ENCODE data around the gene SPON1.
"Not testable (repeated sequence)": the region's sequence is repeated elsewhere in the genome, so short reads cannot be mapped to it uniquely, and the experiment has no call there.

The SPON1 gene

GRCh38 chr11:13923716-13924650, 38.5 kb upstream of the SPON1 start:
- peak; percentile 26 for DNase-seq (ENCODE audit: low read depth)
- no peak for TF ChIP-seq CTCF (IDR thresholded peaks at IDR 0.05; ENCODE audit: insufficient read depth, low read depth, low read length, missing control alignments)
- no peak overlapping the region for H3K4me3 ChIP-seq (ENCODE audit: low read depth, low read length)

GRCh38 chr11:13924801-13925327, 37.7 kb upstream of the SPON1 start:
- no peak for TF ChIP-seq CTCF (IDR thresholded peaks at IDR 0.05; ENCODE audit: insufficient read depth, low read depth, low read length, missing control alignments)
- DNase-seq (ENCODE audit: low read depth), result no peak
- H3K4me3 ChIP-seq (ENCODE audit: low read depth, low read length), result no peak overlapping the region

- not testable (repeated sequence) for DNase-seq (ENCODE audit: low read depth); H3K4me3 ChIP-seq (ENCODE audit: low read depth, low read length)
These were observed 36.2 kb upstream of the SPON1 start for GRCh38 chr11:13926366-13926765.

GRCh38 chr11:13926981-13927380, 35.5 kb upstream of the SPON1 start:
- TF ChIP-seq CTCF (IDR thresholded peaks at IDR 0.05; ENCODE audit: insufficient read depth, low read depth, low read length, missing control alignments), result no peak
- no peak for DNase-seq (ENCODE audit: low read depth)
- no peak overlapping the region for H3K4me3 ChIP-seq (ENCODE audit: low read depth, low read length)

GRCh38 chr11:13927481-13927880, 35.0 kb upstream of the SPON1 start:
- no peak overlapping the region for H3K4me3 ChIP-seq (ENCODE audit: low read depth, low read length)
- no peak for TF ChIP-seq CTCF (IDR thresholded peaks at IDR 0.05; ENCODE audit: insufficient read depth, low read depth, low read length, missing control alignments)

GRCh38 chr11:13928566-13929251, 33.8 kb upstream of the SPON1 start:
- no peak overlapping the region for H3K4me3 ChIP-seq (ENCODE audit: low read depth, low read length)
- TF ChIP-seq CTCF (IDR thresholded peaks at IDR 0.05; ENCODE audit: insufficient read depth, low read depth, low read length, missing control alignments), result no peak
- DNase-seq (ENCODE audit: low read depth), result no peak

More at GRCh38 chr11:13927481-13927880, 35.0 kb upstream of the SPON1 start:
- no peak for DNase-seq (ENCODE audit: low read depth)

GRCh38 chr11:13929395-13929891, 33.1 kb upstream of the SPON1 start:
- no peak for TF ChIP-seq CTCF (IDR thresholded peaks at IDR 0.05; ENCODE audit: insufficient read depth, low read depth, low read length, missing control alignments)
- no peak overlapping the region for H3K4me3 ChIP-seq (ENCODE audit: low read depth, low read length)
- no peak for DNase-seq (ENCODE audit: low read depth)

Data from GM12865 (cell line).